Stomach (tissue), 9 donors: ENCODE results near the gene KANK4. TPM values are rescaled to one million over a fixed set of nuclear protein-coding genes. Genes with fewer than 3 reads are reported as not detected.

ENCODE experiments used
- DNase-seq, 2 donors: peaks; one replicate each; pipeline versions ENCODE4 v3.0.0 to v3.0.0-alpha.2; 2013 to 2019
- H3K27ac ChIP-seq, 5 donors: fragments of 200-600 bp in 4 of 5; sonication (generic) in 4 of 5; one replicate each; pipeline ENCODE4 v1.5.1; 2013 to 2019; ENCODE audit warnings: mild to moderate bottlenecking in 1 of 5, moderate library complexity in 1 of 5
- H3K27me3 ChIP-seq, 3 donors: fragments of 200-600 bp; sonication (generic); one replicate each; pipeline ENCODE4 v1.5.1; 2017 to 2019; ENCODE audit warnings: mixed run types in 1 of 3
- H3K36me3 ChIP-seq, 4 donors: fragments of 200-600 bp; sonication (generic); 1 replicate in 3 of 4; 2 replicates in 1 of 4; pipeline ENCODE4 v1.5.1; 2016 to 2019
- H3K4me1 ChIP-seq, 4 donors: fragments of 200-600 bp; sonication (generic); one replicate each; pipeline ENCODE4 v1.5.1; 2016 to 2019
- H3K4me3 ChIP-seq, 4 donors: fragments of 200-600 bp; sonication (generic) in 3 of 4; one replicate each; pipeline ENCODE4 v1.5.1; 2016 to 2019; ENCODE audit warnings: mild to moderate bottlenecking in 1 of 4
- H3K9me3 ChIP-seq, 4 donors: fragments of 200-600 bp; sonication (generic); one replicate each; pipeline ENCODE4 v1.5.1; 2016 to 2019
- EP300 ChIP-seq: sonication (generic); formaldehyde crosslinking; IDR thresholded peaks from one replicate; pipeline ENCODE4 v1.6.1; 2017; ENCODE audit warnings: antibody characterized with exemption
- POLR2A ChIP-seq, 4 donors: fragments of 450-650 bp; IDR thresholded peaks; one replicate each; pipeline ENCODE4 v1.6.1; 2016; ENCODE audit warnings: antibody characterized with exemption in 4 of 4, control low read depth in 2 of 4, mild to moderate bottlenecking in 1 of 4, moderate library complexity in 1 of 4
- POLR2AphosphoS5 ChIP-seq, 3 donors: sonication (generic); formaldehyde crosslinking; IDR thresholded peaks; one replicate each; pipeline ENCODE4 v1.6.1; 2016; ENCODE audit warnings: antibody characterized with exemption in 3 of 3
- WGBS, 5 donors: extraction: QIAGEN DNeasy Blood & Tissue Kit in 3 of 5; methylation state at CpG; one replicate each; pipeline versions ENCODE4 v1.1.5 to v1.1.7; 2013 to 2018; 5-methylcytosine and 5-hydroxymethylcytosine counted together
- intact Hi-C: fragments of 100-400 bp; cut with DNase I; formaldehyde crosslinking; loops from one replicate; pipeline ENCODE4 v1.15.1; 2023; ENCODE audit warnings: low total_unique reads
- polyA plus RNA-seq, 3 donors: library from polyadenylated mRNA; stranded (reverse); fragments of 200-250 nt; gene quantifications; one replicate each; pipeline ENCODE4 v1.2.3, GENCODE V29; 2013
- total RNA-seq, 5 donors: library from RNA; depleted of rRNA; stranded (reverse); fragments of >200 nt; gene quantifications; one replicate each; pipeline versions ENCODE4 v1.1.0 to v1.2.3, GENCODE V29; 2014 to 2016
- TF ChIP-seq, protein P1 (sequence below), 7 experiments: fragments of 450-650 bp in 4 of 7; fragments of 200-600 bp in 3 of 7; sonication (generic) in 3 of 7; IDR thresholded peaks; one replicate each; pipeline ENCODE4 v1.5.1; 2016 to 2019; ENCODE audit warnings: antibody characterized with exemption in 7 of 7, control low read depth in 2 of 7, mild to moderate bottlenecking in 1 of 7
- donor health status: healthy with polysubstance abuse.
- donor health status: Bipolar disorder and iron deficiency.
- donor health status: healthy.

Gene KANK4
- total and polyA plus RNA-seq, 8 donors: 0.31 to 3.9 (median 2.0) TPM; not detected in 2

DNA sequence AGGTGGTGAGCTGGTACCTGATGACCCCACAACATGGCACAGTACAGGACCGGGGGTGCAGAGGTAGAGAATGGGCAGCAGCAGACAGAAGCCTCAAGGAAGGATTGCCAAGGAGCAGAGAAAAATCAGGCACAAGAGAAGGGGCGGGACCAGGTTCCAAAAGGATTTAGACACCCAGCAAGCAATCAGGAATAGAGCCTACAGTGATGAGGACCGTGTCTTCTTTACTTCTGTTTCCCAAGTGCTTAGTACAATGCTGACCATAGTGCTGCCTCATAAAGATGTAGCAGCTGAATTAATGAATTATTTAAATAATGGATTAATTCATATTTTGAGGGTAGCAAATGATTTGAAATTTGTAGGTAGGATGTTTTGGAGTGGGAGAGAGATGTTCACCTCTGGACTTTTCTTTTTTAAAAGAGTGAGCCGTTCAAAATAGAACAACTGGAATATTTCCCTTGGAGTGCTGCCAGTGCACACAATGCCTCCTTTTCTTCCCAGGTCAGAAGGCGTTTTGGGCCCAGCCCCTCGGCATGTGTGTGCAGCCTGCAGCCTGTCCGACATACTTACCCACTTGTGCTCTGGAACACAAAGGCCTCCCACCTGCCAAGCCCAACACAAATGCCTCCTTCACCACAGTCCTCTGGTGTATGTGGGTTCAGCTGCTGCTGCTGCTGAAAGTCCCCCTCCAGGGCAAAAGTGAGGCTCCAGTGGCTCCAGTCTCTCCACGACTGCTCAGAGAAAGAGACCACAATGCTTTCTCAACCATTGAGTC lies 19.6 kb downstream of the KANK4 start:
- Histone ChIP-seq H3K9me3 (no peaks in the 10 kb centered on the region), H3K4me1 (peaks cover 0 to 30% (median 24%) of the 10 kb centered on the region in 4 donors), H3K27ac (no peak overlapping the region), H3K4me3 (no peak overlapping the region), H3K27me3 (peaks cover 0 to 3% (median 0%) of the 10 kb centered on the region in 3 donors), H3K36me3 (no peaks in the 10 kb centered on the region)
- TF ChIP-seq POLR2A (IDR thresholded peaks at IDR 0.05) (no peak), POLR2AphosphoS5 (IDR thresholded peaks at IDR 0.05) (no peak), EP300 (no peak)
- peak; percentile 71 for DNase-seq
- 45 to 59% (median 51%) methylated on average over 8 of the region's 8 CpGs for WGBS, 5 donors
- intact Hi-C loops: no loop called here

DNA sequence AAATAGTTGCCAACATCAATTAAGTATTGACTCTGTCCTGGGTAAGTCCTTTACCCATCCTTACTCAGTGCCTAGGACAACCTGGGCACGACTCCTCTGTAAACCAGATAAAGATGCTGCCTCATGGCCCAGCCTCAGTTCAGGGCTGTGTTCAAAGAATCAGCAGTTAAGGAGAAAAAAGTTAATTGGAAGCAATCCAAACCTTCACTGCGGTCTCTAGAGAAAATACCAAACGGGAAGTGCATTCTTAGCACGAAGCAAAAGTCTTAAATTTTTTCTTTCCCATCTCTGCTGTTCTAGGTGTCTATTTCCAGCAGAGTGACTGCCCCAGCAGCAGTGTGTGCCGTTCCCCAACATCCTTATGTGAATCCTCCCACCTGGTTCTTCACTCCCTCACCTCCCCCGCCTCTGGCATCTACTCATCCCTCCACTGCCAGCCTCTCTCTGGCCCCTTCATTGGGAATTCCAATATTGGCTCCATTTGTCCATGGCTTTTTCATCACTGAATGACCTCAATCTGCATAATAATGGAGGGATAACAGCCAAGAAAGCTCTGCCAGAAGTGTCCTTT lies 23.2 kb downstream of the KANK4 start:
- no peaks in the 10 kb centered on the region for H3K36me3 ChIP-seq
- intact Hi-C loops: no loop called here
- no peaks in the 10 kb centered on the region for H3K9me3 ChIP-seq
- TF ChIP-seq EP300 (no peak), POLR2A (IDR thresholded peaks at IDR 0.05) (no peak), POLR2AphosphoS5 (IDR thresholded peaks at IDR 0.05) (no peak)
- TF ChIP-seq, protein P1, sequence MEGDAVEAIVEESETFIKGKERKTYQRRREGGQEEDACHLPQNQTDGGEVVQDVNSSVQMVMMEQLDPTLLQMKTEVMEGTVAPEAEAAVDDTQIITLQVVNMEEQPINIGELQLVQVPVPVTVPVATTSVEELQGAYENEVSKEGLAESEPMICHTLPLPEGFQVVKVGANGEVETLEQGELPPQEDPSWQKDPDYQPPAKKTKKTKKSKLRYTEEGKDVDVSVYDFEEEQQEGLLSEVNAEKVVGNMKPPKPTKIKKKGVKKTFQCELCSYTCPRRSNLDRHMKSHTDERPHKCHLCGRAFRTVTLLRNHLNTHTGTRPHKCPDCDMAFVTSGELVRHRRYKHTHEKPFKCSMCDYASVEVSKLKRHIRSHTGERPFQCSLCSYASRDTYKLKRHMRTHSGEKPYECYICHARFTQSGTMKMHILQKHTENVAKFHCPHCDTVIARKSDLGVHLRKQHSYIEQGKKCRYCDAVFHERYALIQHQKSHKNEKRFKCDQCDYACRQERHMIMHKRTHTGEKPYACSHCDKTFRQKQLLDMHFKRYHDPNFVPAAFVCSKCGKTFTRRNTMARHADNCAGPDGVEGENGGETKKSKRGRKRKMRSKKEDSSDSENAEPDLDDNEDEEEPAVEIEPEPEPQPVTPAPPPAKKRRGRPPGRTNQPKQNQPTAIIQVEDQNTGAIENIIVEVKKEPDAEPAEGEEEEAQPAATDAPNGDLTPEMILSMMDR (IDR thresholded peaks at IDR 0.05): no peak
- no peaks in the 10 kb centered on the region for H3K27me3 ChIP-seq
- peak in 1 of 2 donors; percentile 56 for DNase-seq
- no peak overlapping the region for H3K27ac ChIP-seq
- 14 to 23% (median 21%) methylated on average over 6 of the region's 6 CpGs for WGBS, 5 donors
- peaks cover 0 to 30% (median 21%) of the 10 kb centered on the region in 4 donors for H3K4me1 ChIP-seq
- H3K4me3 ChIP-seq: no peak overlapping the region

DNA sequence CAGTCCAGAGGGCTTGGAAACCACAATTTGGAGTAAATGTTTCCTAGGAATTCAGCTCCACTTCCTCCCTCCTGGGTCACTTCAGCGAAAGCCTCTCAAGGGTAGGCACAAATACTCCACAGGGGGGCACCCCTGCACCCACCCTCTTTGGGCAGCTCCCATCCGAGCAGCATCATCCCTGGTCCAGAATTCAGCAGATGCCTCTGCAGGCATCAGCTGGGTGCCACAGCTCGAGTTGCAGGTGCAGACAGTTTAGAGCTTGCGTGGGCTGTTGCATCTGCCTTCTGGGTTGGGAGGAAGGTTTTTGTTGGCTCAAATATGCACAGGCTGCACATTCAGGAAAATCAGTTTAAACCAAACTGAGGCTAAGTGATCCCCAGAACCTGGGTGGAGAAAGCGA lies 25.0 kb downstream of the KANK4 start:
- peaks cover 0 to 15% (median 5%) of the 10 kb centered on the region in 4 donors for H3K4me1 ChIP-seq
- WGBS, 5 donors: 57 to 67% (median 66%) methylated on average over 5 of the region's 5 CpGs
- DNase-seq: peak in 1 of 2 donors; percentile 33
- no peaks in the 10 kb centered on the region for H3K27me3 ChIP-seq
- H3K36me3 ChIP-seq: no peaks in the 10 kb centered on the region
- H3K4me3 ChIP-seq: no peak overlapping the region
- no peak for TF ChIP-seq EP300
- no peak for TF ChIP-seq POLR2AphosphoS5 (IDR thresholded peaks at IDR 0.05)
- TF ChIP-seq, protein P1 (IDR thresholded peaks at IDR 0.05): no peak
- TF ChIP-seq POLR2A (IDR thresholded peaks at IDR 0.05): no peak
- H3K9me3 ChIP-seq: no peaks in the 10 kb centered on the region
- intact Hi-C loops: no loop called here
- no peak overlapping the region for H3K27ac ChIP-seq

DNA sequence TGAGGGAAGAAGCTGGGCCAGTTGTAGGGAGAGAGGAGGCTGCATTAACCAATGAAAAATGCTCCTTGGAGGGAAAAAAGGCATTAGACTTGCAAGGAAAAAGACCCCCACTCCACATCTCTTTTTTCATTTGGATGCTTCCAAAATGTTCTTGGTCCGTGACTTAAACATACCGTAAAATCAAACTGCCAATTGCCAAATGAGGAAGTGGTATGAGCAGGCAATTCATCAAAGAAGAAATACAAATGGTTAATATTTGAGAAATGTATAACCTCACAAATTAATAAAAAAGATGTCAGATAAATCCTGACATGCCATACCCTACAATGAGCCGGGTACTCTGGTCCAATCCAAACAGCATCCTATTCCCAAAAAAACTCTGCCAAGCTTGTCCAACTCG lies 30.6 kb downstream of the KANK4 start:
- intact Hi-C loops: no loop called here
- 80 to 89% (median 85%) methylated on average over 4 of the region's 4 CpGs for whole genome bisulfite sequencing, 5 donors
- H3K27me3 ChIP-seq: peaks cover 0 to 8% (median 7%) of the 10 kb centered on the region in 3 donors
- DNase-seq: no peak
- no peaks in the 10 kb centered on the region for H3K9me3 ChIP-seq
- peaks cover 5 to 22% (median 19%) of the 10 kb centered on the region in 4 donors for H3K4me1 ChIP-seq
- no peak overlapping the region for H3K4me3 ChIP-seq
- H3K27ac ChIP-seq: no peak overlapping the region
- TF ChIP-seq, protein P1 (IDR thresholded peaks at IDR 0.05): no peak
- TF ChIP-seq POLR2A (IDR thresholded peaks at IDR 0.05): no peak
- TF ChIP-seq POLR2AphosphoS5 (IDR thresholded peaks at IDR 0.05): no peak
- no peak for TF ChIP-seq EP300
- no peaks in the 10 kb centered on the region for H3K36me3 ChIP-seq
